Hematopoietic multipotent progenitor cell treated with erythropoietin and hydrocortisone succinate and interleukin-3 and kit ligand, for 15 days (in vitro differentiated cells): ENCODE results near the gene ZNF587.
"Not testable (repeated sequence)": the region's sequence is repeated elsewhere in the genome, so short reads cannot be mapped to it uniquely, and the experiment has no call there.

Source experiments
- DNase-seq: peaks from one replicate; pipeline ENCODE4 v3.0.0-alpha.2; 2015; ENCODE audit warnings: low spot score

The ZNF587 gene

DNA sequence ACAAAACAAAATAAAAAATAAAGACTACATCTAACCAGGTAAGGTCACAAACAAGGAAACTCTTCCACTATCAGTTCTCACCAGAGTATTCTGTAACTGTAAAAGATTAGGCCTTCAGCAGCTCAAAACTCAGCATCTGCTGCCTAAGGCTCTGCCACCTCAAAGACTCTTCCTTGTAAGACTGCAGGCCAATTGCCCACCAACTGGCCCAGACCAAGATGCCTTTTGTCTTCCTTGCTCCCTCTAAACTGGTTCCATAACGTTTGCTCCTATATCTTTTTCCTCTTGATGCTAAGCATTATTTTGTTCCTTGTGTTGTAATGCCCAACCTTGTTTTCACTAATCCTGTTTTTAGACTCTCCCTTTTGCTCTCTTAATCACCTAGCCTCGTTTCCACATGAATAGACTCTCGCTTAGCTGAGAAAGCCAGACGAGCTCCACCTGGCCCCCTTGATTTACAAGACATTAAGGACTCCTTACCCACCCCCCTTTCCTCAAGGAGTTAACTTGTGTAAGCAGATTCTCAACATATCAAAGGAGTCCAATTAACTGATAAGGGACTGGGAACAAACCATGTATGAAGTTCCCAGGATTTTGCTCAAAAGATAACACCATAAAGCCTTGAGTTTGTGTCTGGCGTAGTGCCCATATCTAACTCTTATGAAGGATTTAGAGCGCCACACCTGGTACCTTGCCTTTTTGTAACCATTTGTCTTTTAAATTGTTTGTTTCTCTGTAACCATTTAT, 37.7 kb downstream of the ZNF587 start:
- DNase-seq = no peak

DNA sequence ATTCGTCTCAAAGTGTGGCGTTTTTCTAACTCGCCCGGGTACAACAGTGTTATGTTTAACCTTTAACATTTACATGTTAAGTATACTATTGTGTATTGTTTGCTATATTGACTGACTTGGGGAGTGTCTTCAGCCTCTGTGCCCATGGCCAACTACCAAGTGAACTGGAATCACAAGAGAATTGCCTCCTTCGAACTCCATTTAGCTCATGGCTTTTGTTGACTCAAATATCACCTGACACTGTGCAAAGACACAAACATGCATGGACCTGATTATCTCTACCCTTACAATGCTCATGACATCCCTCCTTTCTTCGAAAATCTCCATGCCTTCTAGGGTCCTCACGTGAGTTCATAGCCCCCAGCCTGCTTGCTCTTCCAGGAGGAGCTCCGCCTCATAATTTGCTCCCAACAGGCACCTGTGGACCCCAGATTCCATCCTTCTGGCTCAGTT, 38.5 kb downstream of the ZNF587 start:
- DNase-seq = no peak

DNA sequence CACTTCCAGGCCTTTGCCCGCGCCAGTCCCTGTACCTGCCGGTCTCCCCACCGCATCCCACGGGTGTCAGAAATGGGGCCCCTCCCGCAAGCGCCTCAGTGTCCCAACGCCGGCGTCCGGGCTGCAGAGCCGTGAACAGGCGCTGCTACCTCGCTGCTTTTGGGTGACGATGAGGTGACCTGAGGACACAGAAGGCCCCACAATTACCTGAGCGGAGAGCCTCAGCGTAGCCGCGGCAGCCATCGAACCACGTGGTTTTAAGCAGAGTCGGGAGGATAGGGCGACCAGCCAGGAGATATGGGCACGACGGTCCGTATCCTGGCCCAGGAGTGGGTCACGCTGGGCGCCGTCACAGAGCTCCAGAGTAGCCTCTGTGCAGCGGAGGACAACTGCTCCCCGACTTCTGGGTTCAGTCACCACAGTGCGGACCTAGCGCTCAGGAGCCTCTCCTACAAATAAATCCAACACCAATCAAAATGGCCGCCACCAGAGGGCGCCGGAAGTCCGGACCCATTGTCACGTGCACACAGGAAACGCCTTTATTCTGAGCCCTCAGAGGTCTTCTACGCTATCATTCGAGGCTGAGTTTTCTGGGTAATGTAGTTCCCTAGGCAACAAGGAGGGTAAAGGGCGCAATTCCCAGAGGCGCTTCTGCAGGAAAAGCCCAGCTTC, 39.0 kb downstream of the ZNF587 start, which contains the start of gene ZNF814:
Gene ZNF814 (minus strand): TSS at position 478 of the 672 bp plus-strand sequence. CDS start 235 bp downstream, at position 243.
- DNase-seq = peak; percentile 81

DNA sequence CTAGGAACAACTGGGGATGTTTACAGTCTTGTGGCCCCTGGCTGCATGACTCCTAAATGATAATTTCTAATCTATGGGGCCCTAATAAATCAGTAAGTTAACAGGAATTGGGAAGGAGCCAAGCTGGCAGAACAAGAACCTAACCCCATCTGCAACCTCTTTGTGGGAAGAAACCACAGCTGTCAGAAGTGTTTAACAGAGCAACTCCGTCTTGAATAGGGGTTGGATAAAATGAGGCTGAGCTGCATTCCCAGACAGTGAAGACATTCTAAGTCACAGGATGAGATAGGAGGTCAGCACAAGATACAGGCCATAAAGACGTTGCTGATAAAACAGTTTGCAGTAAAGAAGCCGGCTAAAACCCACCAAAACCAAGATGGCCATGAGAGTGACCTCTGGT, 41.0 kb downstream of the ZNF587 start:
- DNase-seq = not testable (repeated sequence)

DNA sequence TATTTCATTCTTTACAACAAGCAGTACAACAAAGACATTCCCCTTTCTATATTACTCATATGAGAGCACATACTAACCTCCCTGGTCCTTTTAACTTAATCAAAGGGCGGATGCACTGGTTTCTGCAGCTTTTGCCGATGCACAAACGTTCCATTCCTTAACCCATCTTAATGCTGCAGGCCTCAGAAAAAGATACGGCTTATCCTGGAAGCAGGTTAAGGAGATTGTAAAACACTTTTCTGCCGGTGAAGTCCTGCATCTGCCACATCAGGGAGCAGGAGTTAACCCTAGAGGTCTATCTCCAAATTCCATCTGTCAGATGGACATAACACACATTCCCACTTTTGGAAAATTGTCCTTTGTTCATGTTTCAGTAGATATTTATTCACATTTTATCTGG, 50.7 kb downstream of the ZNF587 start:
- DNase-seq = no peak

DNA sequence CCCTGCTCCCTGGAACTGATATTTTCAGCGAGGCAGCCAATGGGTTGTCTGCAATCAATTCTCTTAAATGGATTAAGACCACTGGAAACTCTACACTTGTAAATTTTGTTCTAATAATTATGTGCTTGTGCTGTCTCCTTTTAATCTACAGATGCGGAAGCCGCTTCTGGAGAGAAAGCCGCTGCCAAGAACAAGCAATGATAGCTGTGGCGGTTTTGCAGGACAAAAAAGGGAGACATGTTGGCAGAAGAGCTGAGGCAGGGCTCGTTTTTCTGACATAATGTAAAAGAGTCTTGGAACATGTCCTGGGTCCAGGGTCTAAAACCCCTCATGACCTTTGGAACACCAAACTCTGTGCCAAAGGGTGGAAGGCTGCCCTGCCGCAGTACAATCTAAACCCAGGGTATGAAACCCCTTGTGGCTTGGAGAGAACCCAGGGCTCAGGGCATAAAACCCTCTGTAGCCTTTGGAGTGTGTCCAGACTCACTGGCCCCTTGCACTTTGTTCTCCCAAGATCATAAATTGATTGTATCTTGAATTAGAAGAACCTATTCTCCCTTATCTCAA, 54.0 kb downstream of the ZNF587 start:
- DNase-seq = no peak

DNA sequence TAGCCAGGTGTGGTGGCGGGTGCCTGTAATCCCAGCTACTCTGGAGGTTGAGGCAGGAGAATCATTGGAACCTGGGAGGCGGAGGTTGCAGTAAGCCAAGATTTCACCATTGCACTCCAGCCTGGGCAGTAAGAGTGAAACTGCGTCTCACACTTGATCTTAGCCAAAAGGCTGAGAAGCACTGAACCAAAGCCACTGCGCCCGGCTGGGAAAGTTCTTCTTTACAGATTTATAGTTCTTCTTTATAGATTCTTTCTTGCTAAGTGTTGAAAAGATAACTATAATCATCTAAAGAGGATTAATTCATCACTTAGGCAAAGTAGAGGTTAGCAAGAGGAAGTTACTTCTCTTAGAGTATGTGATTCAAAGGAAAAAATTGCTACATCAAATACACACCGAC, 55.6 kb downstream of the ZNF587 start:
- DNase-seq = no peak

DNA sequence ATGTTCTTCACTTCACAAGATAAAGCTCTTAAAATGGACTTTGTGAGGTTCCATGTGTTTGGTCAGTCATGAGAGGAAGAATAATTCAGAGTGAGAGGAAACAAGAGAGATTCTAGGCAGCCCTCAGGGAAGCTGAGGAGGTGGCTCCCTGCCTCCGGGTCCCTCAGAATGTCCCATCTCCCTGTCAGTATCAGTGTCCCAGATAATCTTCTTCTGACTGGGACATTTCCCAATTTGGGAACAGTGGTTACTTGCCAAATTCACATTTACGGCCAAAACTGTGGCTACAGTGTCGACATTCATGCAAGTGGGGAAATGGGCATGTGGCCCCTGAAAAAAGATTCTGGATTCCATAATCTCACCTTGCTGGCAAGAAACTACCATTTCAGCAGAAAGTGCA, 57.7 kb downstream of the ZNF587 start:
- DNase-seq = no peak

DNA sequence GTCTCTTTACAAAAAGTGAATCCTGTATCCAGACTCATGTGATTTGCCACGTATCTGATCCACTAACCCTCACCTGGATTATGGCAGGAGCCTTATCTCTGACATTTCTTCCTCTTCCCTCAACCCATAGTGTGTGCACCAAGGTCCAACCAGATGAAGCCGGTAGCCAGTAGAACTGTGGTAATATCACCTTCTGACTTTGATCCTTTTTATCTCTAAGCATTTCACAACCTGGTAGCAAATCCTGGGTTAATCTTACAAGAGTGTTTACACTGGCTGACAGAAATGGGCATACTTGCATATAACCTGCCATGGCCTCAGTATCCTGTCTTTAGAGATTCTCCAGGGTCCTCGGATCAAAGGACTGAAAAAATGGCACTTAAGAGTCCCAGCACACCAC, 64.9 kb downstream of the ZNF587 start:
- no peak for DNase-seq
